T-helper 17 cell (primary cell): ENCODE data around the gene PALLD. TPM values are rescaled to one million over a fixed set of nuclear protein-coding genes. Genes with fewer than 3 reads are reported as not detected.
"Not testable (repeated sequence)": the region's sequence is repeated elsewhere in the genome, so short reads cannot be mapped to it uniquely, and the experiment has no call there.

Experiments used
- ATAC-seq: fragments of 150-1000 bp; cut with Tn5 transposase; 2 replicates; pipeline ENCODE4 v1.10.0; 2021; ENCODE audit warnings: mild to moderate bottlenecking, moderate library complexity
- DNase-seq, 3 donors: peaks; one replicate each; pipeline versions ENCODE4 v3.0.0 to v3.0.0-alpha.2; 2020 to 2021
- H3K9me3 ChIP-seq: one replicate; pipeline ENCODE4 v1.7.0; 2013; ENCODE audit warnings: low read length, mild to moderate bottlenecking; ENCODE audit not compliant: control insufficient read depth, poor library complexity, severe bottlenecking
- H3K27ac Mint-ChIP-seq: one replicate; pipeline ENCODE4 v1.8.0; 2022; ENCODE audit warnings: mild to moderate bottlenecking, moderate library complexity, mixed read lengths
- H3K27me3 Mint-ChIP-seq: one replicate; pipeline ENCODE4 v1.8.0; 2022; ENCODE audit warnings: mixed read lengths
- H3K36me3 Mint-ChIP-seq: one replicate; pipeline ENCODE4 v1.8.0; 2022; ENCODE audit warnings: low read depth, mixed read lengths
- H3K4me1 Mint-ChIP-seq: one replicate; pipeline ENCODE4 v1.8.0; 2022; ENCODE audit warnings: mild to moderate bottlenecking, mixed read lengths
- H3K4me3 Mint-ChIP-seq: one replicate; pipeline ENCODE4 v1.8.0; 2022; ENCODE audit warnings: mild to moderate bottlenecking, moderate library complexity, mixed read lengths
- total RNA-seq, 4 donors: library from RNA in 2 of 4; stranded (reverse) in 2 of 4; gene quantifications; one replicate each; pipeline ENCODE4 v1.2.3 and lab custom pipeline; 2022 to 2026

The PALLD gene
- total RNA-seq, 2 donors from 2014 or later: 0.26 to 0.67 TPM

DNA sequence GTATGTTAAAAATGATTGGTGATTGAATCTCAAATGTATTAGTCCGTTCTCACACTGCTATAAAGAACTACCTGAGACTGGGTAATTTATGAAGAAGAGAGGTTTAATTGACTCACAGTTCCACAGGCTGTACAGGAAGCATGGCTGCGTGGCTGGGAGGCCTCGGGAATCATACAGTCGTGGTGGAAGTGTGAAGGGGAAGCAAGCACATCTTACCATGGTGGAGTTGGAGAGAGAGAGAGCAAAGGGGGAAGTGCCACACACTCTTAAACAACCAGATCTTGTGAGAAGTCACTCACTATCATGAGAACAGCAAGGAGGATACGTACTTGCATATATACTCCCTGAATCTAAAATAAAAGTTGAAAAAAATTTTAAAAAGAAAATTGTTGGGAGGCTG, 306.2 kb downstream of the PALLD start:
- DNase-seq, H3K36me3 Mint-ChIP-seq, H3K9me3 ChIP-seq, ATAC-seq, H3K4me3 Mint-ChIP-seq, H3K27ac Mint-ChIP-seq, H3K4me1 Mint-ChIP-seq: not testable (repeated sequence)
- peaks cover 26% of the 10 kb centered on the region for H3K27me3 Mint-ChIP-seq

DNA sequence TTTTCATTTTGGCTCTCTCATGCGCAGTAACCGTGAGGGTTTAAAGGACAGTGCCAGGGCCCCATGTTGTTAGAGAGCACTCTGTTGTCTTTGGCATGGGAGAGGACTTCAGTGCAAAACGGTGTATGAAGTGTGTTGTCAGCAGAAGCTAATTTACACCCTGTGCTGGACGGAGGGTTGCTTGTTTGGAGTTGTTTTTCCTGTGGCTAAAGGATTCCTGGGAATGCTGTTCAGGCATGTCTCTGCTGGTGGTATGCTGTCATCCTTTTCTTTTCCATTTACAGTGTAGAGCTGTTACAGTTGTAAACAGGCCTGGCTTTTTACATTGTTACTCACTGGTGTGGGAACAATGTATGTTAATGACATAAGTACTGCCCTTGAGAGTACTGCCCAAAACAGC, 306.9 kb downstream of the PALLD start:
- H3K4me3 Mint-ChIP-seq: no peak overlapping the region
- H3K27ac Mint-ChIP-seq: no peak overlapping the region
- DNase-seq (no peak), ATAC-seq (no peak)
- H3K9me3 ChIP-seq: no peaks in the 10 kb centered on the region
- peaks cover 29% of the 10 kb centered on the region for H3K27me3 Mint-ChIP-seq
- H3K36me3 Mint-ChIP-seq: peaks cover 2% of the 10 kb centered on the region
- H3K4me1 Mint-ChIP-seq: no peaks in the 10 kb centered on the region

DNA sequence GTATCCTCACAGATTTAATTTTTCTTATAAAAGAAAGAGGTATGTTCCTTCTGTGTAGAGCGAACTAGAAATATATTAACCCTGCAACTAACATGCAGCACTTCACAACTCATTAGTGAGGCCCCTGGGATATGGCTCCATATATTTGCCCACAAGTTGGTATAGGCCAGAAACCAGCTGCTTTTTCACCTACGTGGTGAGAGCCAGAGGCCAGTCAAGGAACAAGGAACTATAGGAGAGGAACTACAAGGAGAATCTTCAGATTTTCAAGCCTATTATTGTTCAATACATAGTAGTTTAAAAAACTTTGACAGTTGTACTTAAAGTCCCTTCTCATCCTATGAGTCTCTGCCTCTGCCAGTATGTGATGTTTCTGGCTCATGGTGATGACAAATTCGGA, 307.3 kb downstream of the PALLD start:
- peaks cover 33% of the 10 kb centered on the region for H3K27me3 Mint-ChIP-seq
- H3K9me3 ChIP-seq: no peaks in the 10 kb centered on the region
- peaks cover 2% of the 10 kb centered on the region for H3K36me3 Mint-ChIP-seq
- ATAC-seq (no peak), DNase-seq (no peak)
- no peak overlapping the region for H3K27ac Mint-ChIP-seq
- no peaks in the 10 kb centered on the region for H3K4me1 Mint-ChIP-seq
- no peak overlapping the region for H3K4me3 Mint-ChIP-seq

DNA sequence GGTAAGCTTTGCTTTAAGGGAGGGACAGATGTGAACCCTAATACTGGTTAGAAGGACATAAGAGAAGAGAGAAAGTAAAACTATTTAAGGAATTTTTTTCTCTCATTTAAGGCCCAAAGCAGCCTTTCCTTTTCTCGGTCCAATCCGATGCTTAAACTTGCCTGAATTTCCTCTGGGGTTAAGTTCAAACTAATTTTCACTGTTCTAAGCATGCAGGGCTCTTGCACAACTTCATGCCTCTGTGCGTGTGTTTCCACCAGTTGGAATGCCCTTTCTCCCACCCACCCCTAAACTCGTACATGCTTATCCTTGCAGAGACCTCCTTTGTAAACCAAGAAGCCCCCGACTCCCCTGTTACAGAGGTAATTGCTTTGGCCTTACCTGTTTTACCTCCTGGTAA, 308.5 kb downstream of the PALLD start:
- H3K9me3 ChIP-seq: no peaks in the 10 kb centered on the region
- Mint-ChIP-seq H3K4me3 (no peak overlapping the region), H3K27me3 (peaks cover 45% of the 10 kb centered on the region), H3K27ac (no peak overlapping the region), H3K4me1 (no peaks in the 10 kb centered on the region), H3K36me3 (peaks cover 2% of the 10 kb centered on the region)
- ATAC-seq (no peak), DNase-seq (no peak)

DNA sequence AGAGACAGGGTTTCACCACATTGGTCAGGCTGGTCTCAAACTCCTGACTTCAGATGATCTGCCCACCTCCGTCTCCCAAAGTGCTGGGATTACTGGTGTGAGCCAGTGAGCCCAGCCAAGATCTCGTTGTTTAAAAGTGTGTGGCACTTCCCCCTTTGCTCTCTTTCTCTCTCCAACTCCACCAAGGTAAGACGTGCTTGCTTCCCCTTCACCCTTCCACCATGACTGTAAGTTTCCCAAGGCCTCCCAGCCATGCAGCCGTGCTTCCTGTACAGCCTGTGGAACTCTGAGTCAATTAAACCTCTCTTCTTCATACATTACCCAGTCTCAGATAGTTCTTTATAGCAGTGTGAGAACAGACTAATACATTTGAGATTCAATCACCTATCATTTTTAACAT, 309.4 kb downstream of the PALLD start:
- not testable (repeated sequence) for H3K4me1 Mint-ChIP-seq, H3K9me3 ChIP-seq, H3K27ac Mint-ChIP-seq

DNA sequence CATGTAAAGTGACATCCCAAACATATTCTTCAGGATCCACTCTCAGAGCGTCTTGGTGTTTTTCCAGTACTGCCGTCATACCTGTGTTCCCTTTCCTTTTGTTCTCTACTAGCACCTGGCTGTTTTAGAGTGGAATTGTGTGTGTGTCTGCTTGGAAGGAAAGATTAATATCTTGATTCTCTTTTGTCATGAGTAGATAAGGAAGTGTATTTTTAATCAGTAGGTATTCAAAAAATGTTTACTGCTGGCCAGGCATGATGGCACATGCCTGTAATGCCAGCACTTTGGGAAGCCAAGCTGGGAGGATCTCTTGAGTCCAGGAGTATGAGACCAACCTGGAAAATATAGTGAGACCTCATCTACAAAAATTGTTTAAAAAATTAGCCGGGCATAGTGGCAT, 314.4 kb downstream of the PALLD start:
- no peak overlapping the region for H3K27ac Mint-ChIP-seq

More for the DNA sequence above, 309.4 kb downstream of the PALLD start:
- peaks cover 47% of the 10 kb centered on the region for H3K27me3 Mint-ChIP-seq
- DNase-seq, H3K4me3 Mint-ChIP-seq, H3K36me3 Mint-ChIP-seq, ATAC-seq: not testable (repeated sequence)

DNA sequence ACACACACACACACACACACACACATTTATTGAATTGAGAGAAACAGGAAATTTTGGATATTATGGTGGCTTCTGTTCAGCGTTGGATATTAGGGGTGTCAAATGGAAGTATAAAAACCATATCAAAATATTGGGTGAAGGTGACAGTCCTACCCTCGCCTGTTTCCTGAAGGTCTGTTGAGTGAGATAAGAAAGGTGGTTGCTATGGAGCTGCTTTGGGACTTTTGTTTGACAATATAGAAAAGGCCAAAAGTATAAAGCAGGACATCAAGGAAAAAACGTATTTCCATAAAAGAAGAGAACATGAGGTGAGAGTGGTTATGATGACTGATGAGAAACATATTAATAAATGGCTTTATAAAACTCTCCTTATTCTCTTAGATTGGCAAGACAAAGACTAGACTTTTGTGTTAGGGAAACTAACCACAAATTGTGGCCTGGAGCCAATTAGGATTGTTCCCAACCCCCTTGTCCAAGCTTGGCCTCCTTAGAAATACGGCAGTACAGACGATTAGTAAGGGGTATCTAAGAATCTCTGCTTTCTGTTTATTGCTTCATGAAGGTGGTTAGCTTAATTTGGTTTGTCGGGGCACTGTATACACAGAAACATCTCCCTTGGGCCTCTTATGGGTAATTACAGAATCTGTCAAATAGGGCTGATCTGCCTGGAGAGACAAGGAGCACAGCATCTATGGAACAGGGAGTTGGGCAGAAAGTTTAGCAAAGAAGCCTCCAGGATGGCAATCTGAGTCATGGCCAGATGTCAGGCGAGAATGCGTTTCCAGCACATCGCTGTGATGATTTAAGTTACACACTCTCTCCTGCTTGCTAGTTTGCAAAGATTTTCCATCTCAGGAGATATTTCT, 315.2 kb downstream of the PALLD start:
- H3K36me3 Mint-ChIP-seq: no peaks in the 10 kb centered on the region
- peaks cover 5% of the 10 kb centered on the region for H3K4me1 Mint-ChIP-seq
- DNase-seq: no peak
- no peak overlapping the region for H3K27ac Mint-ChIP-seq
- no peak for ATAC-seq
- H3K9me3 ChIP-seq: no peaks in the 10 kb centered on the region
- H3K4me3 Mint-ChIP-seq: no peak overlapping the region
- H3K27me3 Mint-ChIP-seq: peaks cover 69% of the 10 kb centered on the region

More for the DNA sequence above, 314.4 kb downstream of the PALLD start:
- Mint-ChIP-seq H3K27me3 (peaks cover 69% of the 10 kb centered on the region), H3K4me3 (no peak overlapping the region), H3K36me3 (peaks cover 2% of the 10 kb centered on the region), H3K4me1 (no peaks in the 10 kb centered on the region)
- H3K9me3 ChIP-seq: no peaks in the 10 kb centered on the region
- DNase-seq: no peak
- no peak for ATAC-seq

DNA sequence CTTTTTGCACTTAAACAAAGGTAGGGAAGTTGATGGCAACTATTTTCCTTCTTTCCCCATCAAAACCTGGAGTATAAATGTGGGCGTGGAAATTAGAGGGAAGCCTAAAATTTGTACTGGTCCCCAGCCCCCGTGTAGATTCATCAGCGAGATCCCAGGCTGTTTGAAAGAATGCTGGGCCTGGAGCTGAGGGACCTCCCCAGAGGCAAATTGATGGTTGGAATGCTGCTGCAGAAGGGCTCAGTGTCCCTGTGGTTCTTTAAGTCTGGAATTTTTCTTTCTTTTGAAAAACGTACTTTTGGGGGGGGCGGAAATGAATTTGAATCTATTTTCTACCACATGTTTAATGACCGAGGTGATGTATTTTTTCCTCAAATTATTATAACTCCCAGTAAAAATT, 316.0 kb downstream of the PALLD start:
- Mint-ChIP-seq H3K4me3 (no peak overlapping the region), H3K4me1 (peaks cover 6% of the 10 kb centered on the region), H3K36me3 (no peaks in the 10 kb centered on the region), H3K27me3 (peaks cover 75% of the 10 kb centered on the region), H3K27ac (no peak overlapping the region)
- ATAC-seq (no peak), DNase-seq (no peak)
- H3K9me3 ChIP-seq: no peaks in the 10 kb centered on the region

DNA sequence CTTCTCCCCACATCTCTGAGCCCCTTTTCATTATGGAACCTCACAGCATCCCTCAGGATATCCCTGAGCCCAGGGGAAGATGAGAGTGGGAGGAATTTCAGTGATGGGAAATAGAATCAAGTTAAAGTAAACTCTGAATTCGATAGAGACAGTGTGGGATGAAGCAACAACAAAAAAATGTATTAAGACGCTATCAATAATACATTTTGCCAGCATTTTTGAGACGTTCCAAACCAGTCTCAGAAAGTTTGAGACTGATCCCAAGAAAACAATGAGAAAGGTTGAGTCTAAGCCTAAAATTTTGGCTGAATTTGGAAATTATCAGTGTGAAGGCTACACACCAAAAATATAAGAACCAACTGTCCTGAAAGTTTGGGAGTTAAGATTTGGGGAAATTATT, 317.0 kb downstream of the PALLD start:
- no peak for DNase-seq
- no peaks in the 10 kb centered on the region for H3K9me3 ChIP-seq
- H3K27me3 Mint-ChIP-seq: peaks cover 78% of the 10 kb centered on the region
- H3K27ac Mint-ChIP-seq: no peak overlapping the region
- H3K36me3 Mint-ChIP-seq: no peaks in the 10 kb centered on the region
- ATAC-seq: no peak
- H3K4me1 Mint-ChIP-seq: peaks cover 6% of the 10 kb centered on the region
- no peak overlapping the region for H3K4me3 Mint-ChIP-seq

DNA sequence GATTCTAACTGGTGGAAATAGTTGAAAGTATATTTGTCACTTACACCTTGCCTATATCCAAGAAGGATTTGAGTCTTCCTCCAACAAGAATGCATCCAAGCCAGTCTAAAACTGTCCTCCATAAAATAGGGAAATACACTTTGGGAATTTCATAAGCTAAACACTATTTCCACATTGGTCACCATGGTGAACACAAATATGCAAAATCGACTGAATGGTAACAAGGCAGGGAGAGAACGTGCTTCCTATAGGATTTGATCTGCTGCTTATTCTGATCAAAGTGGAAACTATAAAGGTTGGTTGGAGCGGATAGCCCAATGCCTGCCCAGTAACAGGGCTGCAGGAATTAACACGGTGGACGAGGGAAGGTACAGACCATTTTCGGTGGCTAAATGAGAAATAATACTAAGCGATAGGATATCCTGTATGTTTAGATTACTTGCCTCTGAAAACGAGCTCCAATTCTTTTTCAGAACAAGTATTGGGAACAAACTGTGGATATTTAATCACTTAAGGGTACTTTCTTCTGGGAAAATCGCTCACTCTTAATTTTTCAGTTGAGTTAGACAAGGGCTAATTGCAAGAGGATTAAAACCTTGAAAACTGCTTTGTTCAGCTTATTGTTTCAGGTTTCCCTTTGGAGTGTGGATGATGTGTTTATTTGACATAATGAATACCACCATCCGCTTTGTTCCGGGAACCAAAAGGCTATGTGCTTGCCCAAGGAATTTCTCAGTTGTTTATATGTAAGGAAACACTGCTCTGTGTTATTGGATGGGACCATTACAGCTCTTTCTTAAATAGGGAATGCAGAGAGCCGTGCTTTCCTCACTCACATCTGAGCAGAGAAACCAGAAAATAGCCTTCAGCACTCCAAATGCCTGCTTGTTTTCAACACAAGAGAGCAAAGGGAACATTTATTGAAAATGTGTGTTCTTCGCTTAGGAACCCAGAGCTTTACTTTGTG, 318.8 kb downstream of the PALLD start:
- H3K27me3 Mint-ChIP-seq: peaks cover 81% of the 10 kb centered on the region
- ATAC-seq: no peak
- no peaks in the 10 kb centered on the region for H3K36me3 Mint-ChIP-seq
- H3K27ac Mint-ChIP-seq: no peak overlapping the region
- peaks cover 6% of the 10 kb centered on the region for H3K4me1 Mint-ChIP-seq
- no peak for DNase-seq
- no peak overlapping the region for H3K4me3 Mint-ChIP-seq
- no peaks in the 10 kb centered on the region for H3K9me3 ChIP-seq

DNA sequence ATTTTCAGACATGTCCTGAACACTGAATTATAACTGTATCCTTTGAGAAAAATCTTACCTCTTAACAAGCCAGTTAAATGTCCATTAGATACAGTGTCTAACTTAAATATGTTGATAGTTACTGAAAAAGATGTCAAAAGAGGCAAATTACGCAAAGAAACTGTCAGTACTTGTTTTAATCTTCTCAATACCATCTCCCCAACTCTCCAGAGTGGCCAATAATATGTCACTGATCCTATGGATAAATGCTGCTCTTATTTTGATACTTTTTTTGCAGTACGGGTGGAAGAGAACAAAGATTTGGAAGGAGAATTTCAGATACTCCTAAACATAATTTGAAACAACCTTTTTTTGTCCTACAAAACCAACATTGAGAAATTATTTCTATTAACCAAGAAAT, 320.5 kb downstream of the PALLD start:
- Mint-ChIP-seq H3K27ac (no peak overlapping the region), H3K4me3 (no peak overlapping the region), H3K4me1 (peaks cover 6% of the 10 kb centered on the region), H3K36me3 (no peaks in the 10 kb centered on the region), H3K27me3 (peaks cover 68% of the 10 kb centered on the region)
- DNase-seq: no peak
- no peaks in the 10 kb centered on the region for H3K9me3 ChIP-seq
- ATAC-seq: no peak

DNA sequence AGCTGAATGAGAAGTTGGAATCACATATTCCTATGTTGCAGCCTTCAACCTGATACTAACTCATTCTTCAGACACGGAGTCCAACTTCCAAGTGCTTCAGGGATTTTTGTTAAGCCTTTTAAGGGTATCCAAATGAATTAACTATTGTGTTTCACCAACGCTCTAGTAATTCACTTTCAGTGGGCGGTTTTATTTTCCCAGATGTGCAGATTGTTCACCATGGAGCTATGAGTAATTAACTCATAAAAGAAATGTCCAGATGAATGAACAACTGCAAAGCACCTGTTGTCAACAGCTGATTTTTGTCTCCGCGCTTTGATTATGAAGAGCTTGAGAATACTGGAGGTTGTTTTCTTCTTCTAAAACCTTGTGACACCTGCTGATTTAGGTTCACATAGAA, 325.6 kb downstream of the PALLD start:
- no peaks in the 10 kb centered on the region for H3K36me3 Mint-ChIP-seq
- ATAC-seq: no peak
- DNase-seq: no peak
- peaks cover 36% of the 10 kb centered on the region for H3K27me3 Mint-ChIP-seq
- H3K9me3 ChIP-seq: no peaks in the 10 kb centered on the region
- no peak overlapping the region for H3K4me3 Mint-ChIP-seq
- H3K4me1 Mint-ChIP-seq: no peaks in the 10 kb centered on the region
- H3K27ac Mint-ChIP-seq: no peak overlapping the region

DNA sequence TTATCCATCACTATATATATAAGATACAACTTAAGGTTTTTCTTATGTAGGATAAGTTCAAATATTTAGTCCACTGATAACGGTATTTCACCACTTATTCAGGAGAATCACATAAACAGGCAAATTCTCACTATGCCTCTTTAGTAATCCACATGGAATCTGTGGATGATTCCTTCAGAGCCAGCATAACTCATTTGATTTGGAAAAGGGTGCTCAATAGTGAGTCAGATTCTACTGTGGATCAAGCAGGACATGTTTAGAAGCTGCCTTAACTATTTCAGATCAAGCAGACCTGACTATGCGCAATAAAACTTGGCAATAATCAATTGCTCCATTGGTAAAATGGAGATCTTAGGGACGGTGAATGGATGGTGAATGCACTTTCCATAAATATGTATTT, 329.1 kb downstream of the PALLD start:
- ATAC-seq (no peak), DNase-seq (no peak)
- no peak overlapping the region for H3K27ac Mint-ChIP-seq
- no peaks in the 10 kb centered on the region for H3K36me3 Mint-ChIP-seq
- H3K27me3 Mint-ChIP-seq: peaks cover 28% of the 10 kb centered on the region
- H3K4me1 Mint-ChIP-seq: no peaks in the 10 kb centered on the region
- H3K9me3 ChIP-seq: no peaks in the 10 kb centered on the region
- no peak overlapping the region for H3K4me3 Mint-ChIP-seq
